Adipocyte (in vitro differentiated cells): ENCODE data around the gene HYLS1.
"Not testable (repeated sequence)": the region's sequence is repeated elsewhere in the genome, so short reads cannot be mapped to it uniquely, and the experiment has no call there.

Experiments used
- DNase-seq: peaks from one replicate; pipeline ENCODE4 v3.0.0-alpha.2; 2015; ENCODE audit warnings: low read depth
- H3K27me3 ChIP-seq: replicated peaks from 2 replicates; pipeline ENCODE4 v1.7.0; 2013; ENCODE audit warnings: mild to moderate bottlenecking, low read length, moderate library complexity; ENCODE audit not compliant: control insufficient read depth, insufficient read depth
- H3K36me3 ChIP-seq: 2 replicates; pipeline ENCODE4 v1.7.0; 2013; ENCODE audit warnings: low read length, mild to moderate bottlenecking, moderate library complexity; ENCODE audit not compliant: control insufficient read depth, insufficient read depth, severe bottlenecking
- H3K4me1 ChIP-seq: 2 replicates; pipeline ENCODE4 v1.7.0; 2013; ENCODE audit warnings: mild to moderate bottlenecking, low read length, moderate library complexity; ENCODE audit not compliant: control insufficient read depth, insufficient read depth
- H3K4me3 ChIP-seq: 2 replicates; pipeline ENCODE4 v1.7.0; 2013; ENCODE audit warnings: mild to moderate bottlenecking, low read length, moderate library complexity
- H3K9ac ChIP-seq: 2 replicates; pipeline ENCODE4 v1.7.0; 2013; ENCODE audit warnings: mild to moderate bottlenecking, low read length, moderate library complexity
- H3K9me3 ChIP-seq: 2 replicates; pipeline ENCODE4 v1.7.0; 2013; ENCODE audit warnings: mild to moderate bottlenecking, low read length, moderate library complexity; ENCODE audit not compliant: control insufficient read depth

The HYLS1 gene

GRCh38 chr11:125903711-125904659, 16.5 kb downstream of the HYLS1 start, which contains the start of gene DDX25:
Gene DDX25, plus strand, starts transcription at chr11:125904508. Its CDS starts 10 bp downstream, at chr11:125904518.
- DNase-seq, result no peak
- peaks cover 5% of the 10 kb centered on the region for H3K9me3 ChIP-seq
- H3K4me3 ChIP-seq, result peak within 1 kb of the TSS; percentile 97
- H3K27me3 ChIP-seq, result peaks cover 17% of the 10 kb centered on the region
- H3K4me1 ChIP-seq, result peaks cover 13% of the 10 kb centered on the region
- H3K36me3 ChIP-seq, result peaks cover 14% of the 10 kb centered on the region
- H3K9ac ChIP-seq, result no peak within 1 kb of the TSS

GRCh38 chr11:125904678-125905077, 17.2 kb downstream of the HYLS1 start:
- Histone ChIP-seq H3K9ac (no peak overlapping the region), H3K36me3 (peaks cover 8% of the 10 kb centered on the region), H3K9me3 (peaks cover 5% of the 10 kb centered on the region), H3K4me1 (peaks cover 13% of the 10 kb centered on the region), H3K4me3 (no peak overlapping the region), H3K27me3 (peaks cover 17% of the 10 kb centered on the region)
- no peak for DNase-seq

- no peaks in the 10 kb centered on the region for H3K4me1 ChIP-seq
- no peaks in the 10 kb centered on the region for H3K36me3 ChIP-seq
- H3K4me3 ChIP-seq, result no peak overlapping the region
- H3K9me3 ChIP-seq, result no peaks in the 10 kb centered on the region
- no peak for DNase-seq
- H3K9ac ChIP-seq, result no peak overlapping the region
- peaks cover 6% of the 10 kb centered on the region for H3K27me3 ChIP-seq
Observed at GRCh38 chr11:125910226-125910849, 22.9 kb downstream of the HYLS1 start.

- H3K36me3 ChIP-seq, H3K4me1 ChIP-seq, DNase-seq, H3K9ac ChIP-seq, H3K9me3 ChIP-seq, H3K4me3 ChIP-seq: not testable (repeated sequence)
- peaks cover 28% of the 10 kb centered on the region for H3K27me3 ChIP-seq
Observed at GRCh38 chr11:125914601-125915000, 27.1 kb downstream of the HYLS1 start.

GRCh38 chr11:125916683-125917347, 29.3 kb downstream of the HYLS1 start:
- Histone ChIP-seq H3K36me3 (no peaks in the 10 kb centered on the region), H3K4me1 (no peaks in the 10 kb centered on the region), H3K9me3 (no peaks in the 10 kb centered on the region), H3K27me3 (peaks cover 38% of the 10 kb centered on the region), H3K4me3 (no peak overlapping the region), H3K9ac (no peak overlapping the region)
- DNase-seq, result no peak

GRCh38 chr11:125918140-125918840, 30.8 kb downstream of the HYLS1 start:
- no peaks in the 10 kb centered on the region for H3K36me3 ChIP-seq
- no peaks in the 10 kb centered on the region for H3K4me1 ChIP-seq
- H3K9me3 ChIP-seq, result no peaks in the 10 kb centered on the region
- no peak overlapping the region for H3K9ac ChIP-seq
- DNase-seq, result no peak
- peaks cover 38% of the 10 kb centered on the region for H3K27me3 ChIP-seq
- H3K4me3 ChIP-seq, result no peak overlapping the region

- Histone ChIP-seq H3K4me3 (no peak overlapping the region), H3K27me3 (peaks cover 38% of the 10 kb centered on the region), H3K9me3 (no peaks in the 10 kb centered on the region), H3K4me1 (no peaks in the 10 kb centered on the region), H3K9ac (no peak overlapping the region), H3K36me3 (no peaks in the 10 kb centered on the region)
- no peak for DNase-seq
Observed at GRCh38 chr11:125921042-125921441, 33.6 kb downstream of the HYLS1 start.

- no peaks in the 10 kb centered on the region for H3K36me3 ChIP-seq
- peaks cover 30% of the 10 kb centered on the region for H3K27me3 ChIP-seq
- no peak overlapping the region for H3K9ac ChIP-seq
- no peaks in the 10 kb centered on the region for H3K4me1 ChIP-seq
- DNase-seq, result no peak
- H3K4me3 ChIP-seq, result no peak overlapping the region
- no peaks in the 10 kb centered on the region for H3K9me3 ChIP-seq
Observed at GRCh38 chr11:125922156-125922555, 34.7 kb downstream of the HYLS1 start.

- Histone ChIP-seq H3K4me1 (no peaks in the 10 kb centered on the region), H3K9me3 (no peaks in the 10 kb centered on the region), H3K36me3 (no peaks in the 10 kb centered on the region), H3K27me3 (peaks cover 25% of the 10 kb centered on the region), H3K4me3 (no peak overlapping the region), H3K9ac (no peak overlapping the region)
- peak; percentile 93 for DNase-seq
Observed at GRCh38 chr11:125923012-125923579, 35.6 kb downstream of the HYLS1 start.

- no peak overlapping the region for H3K4me3 ChIP-seq
- no peak for DNase-seq
- H3K36me3 ChIP-seq, result no peaks in the 10 kb centered on the region
Observed at GRCh38 chr11:125923633-125924032, 36.2 kb downstream of the HYLS1 start.

More at GRCh38 chr11:125923633-125924032, 36.2 kb downstream of the HYLS1 start:
- Histone ChIP-seq H3K9me3 (no peaks in the 10 kb centered on the region), H3K4me1 (no peaks in the 10 kb centered on the region), H3K27me3 (peaks cover 19% of the 10 kb centered on the region), H3K9ac (no peak overlapping the region)
